ENCODE data around the gene MORN1. TPM values are rescaled to one million over a fixed set of nuclear protein-coding genes. Genes with fewer than 3 reads are reported as not detected.

The MORN1 gene
- total RNA-seq, 2 experiments from 2014 or later: 5.9 to 6.6 TPM

DNA sequence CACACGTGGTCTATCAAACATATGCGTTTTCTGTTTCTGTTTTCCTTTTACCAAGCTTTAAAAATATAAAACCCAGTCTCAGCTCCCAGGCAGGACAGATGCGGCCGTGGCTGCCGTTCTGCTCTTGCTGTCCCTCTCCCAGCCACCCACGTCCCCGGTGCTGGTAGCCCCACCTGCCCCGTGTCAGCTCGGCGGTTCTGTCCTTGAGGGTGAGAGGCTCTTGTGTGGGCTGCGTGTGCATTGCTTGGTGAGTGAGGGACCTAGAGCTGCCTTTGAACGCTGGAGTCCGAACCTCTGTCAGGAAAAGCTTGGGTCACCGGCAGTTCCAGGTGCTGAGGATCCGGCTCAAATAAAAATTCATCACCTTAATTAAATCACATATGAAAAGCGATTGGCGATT, 4.7 kb upstream of the MORN1 start:
- Mint-ChIP-seq H3K27me3 (no peaks in the 10 kb centered on the region), H3K9me3 (no peaks in the 10 kb centered on the region), H3K27ac (no peak overlapping the region), H3K4me3 (no peak overlapping the region), H3K4me1 (ENCODE audit: low read depth) (peaks cover 44% of the 10 kb centered on the region), H3K36me3 (ENCODE audit: low read depth) (peaks cover 51% of the 10 kb centered on the region)
- ATAC-seq (no peak), DNase-seq (no peak)
- intact Hi-C loops (cut with micrococcal nuclease): no loop called here
- ChIA-PET POLR2A (interaction anchor here (5.5 kb wide), 1 partner anchor 12 kb away, joined by 36 read pairs; no protein-coding TSS in a partner anchor), CTCF (interaction anchor here (1.2 kb wide), 1 partner anchor 15 kb away, joined by 4 read pairs; no protein-coding TSS in a partner anchor)
- TF ChIP-seq, protein P1, sequence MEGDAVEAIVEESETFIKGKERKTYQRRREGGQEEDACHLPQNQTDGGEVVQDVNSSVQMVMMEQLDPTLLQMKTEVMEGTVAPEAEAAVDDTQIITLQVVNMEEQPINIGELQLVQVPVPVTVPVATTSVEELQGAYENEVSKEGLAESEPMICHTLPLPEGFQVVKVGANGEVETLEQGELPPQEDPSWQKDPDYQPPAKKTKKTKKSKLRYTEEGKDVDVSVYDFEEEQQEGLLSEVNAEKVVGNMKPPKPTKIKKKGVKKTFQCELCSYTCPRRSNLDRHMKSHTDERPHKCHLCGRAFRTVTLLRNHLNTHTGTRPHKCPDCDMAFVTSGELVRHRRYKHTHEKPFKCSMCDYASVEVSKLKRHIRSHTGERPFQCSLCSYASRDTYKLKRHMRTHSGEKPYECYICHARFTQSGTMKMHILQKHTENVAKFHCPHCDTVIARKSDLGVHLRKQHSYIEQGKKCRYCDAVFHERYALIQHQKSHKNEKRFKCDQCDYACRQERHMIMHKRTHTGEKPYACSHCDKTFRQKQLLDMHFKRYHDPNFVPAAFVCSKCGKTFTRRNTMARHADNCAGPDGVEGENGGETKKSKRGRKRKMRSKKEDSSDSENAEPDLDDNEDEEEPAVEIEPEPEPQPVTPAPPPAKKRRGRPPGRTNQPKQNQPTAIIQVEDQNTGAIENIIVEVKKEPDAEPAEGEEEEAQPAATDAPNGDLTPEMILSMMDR (IDR thresholded peaks at IDR 0.05): no peak

DNA sequence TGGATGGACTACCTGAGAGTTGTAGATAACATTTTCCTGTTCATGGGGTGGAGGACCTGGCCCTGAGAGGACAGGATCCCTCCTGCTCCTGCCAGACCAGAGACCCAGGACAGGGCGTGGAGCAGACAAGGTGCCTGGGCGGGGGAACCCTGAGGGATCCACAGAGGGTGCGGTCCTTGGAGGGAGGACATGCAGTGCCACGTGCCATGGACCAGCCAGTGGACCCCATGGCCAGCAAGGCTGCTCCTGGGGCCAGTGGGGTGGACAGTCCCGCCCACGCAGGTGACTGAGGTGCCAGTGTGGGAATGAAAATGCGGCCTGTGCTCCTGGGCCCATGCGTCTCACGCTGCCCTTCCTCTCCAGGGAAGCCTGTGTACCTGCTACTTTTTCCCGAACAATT, 3.9 kb upstream of the MORN1 start:
- ATAC-seq (no peak), DNase-seq (no peak)
- TF ChIP-seq, protein P1 (IDR thresholded peaks at IDR 0.05): no peak
- no peaks in the 10 kb centered on the region for H3K27me3 Mint-ChIP-seq
- peaks cover 47% of the 10 kb centered on the region for H3K36me3 Mint-ChIP-seq (ENCODE audit: low read depth)
- ChIA-PET POLR2A (interaction anchor here (5.5 kb wide), 1 partner anchor 13 kb away, joined by 36 read pairs; no protein-coding TSS in a partner anchor), CTCF (no interaction called here)
- H3K27ac Mint-ChIP-seq: no peak overlapping the region
- H3K4me1 Mint-ChIP-seq (ENCODE audit: low read depth): peaks cover 41% of the 10 kb centered on the region
- intact Hi-C loops (cut with micrococcal nuclease): no loop called here
- no peaks in the 10 kb centered on the region for H3K9me3 Mint-ChIP-seq
- H3K4me3 Mint-ChIP-seq: no peak overlapping the region

DNA sequence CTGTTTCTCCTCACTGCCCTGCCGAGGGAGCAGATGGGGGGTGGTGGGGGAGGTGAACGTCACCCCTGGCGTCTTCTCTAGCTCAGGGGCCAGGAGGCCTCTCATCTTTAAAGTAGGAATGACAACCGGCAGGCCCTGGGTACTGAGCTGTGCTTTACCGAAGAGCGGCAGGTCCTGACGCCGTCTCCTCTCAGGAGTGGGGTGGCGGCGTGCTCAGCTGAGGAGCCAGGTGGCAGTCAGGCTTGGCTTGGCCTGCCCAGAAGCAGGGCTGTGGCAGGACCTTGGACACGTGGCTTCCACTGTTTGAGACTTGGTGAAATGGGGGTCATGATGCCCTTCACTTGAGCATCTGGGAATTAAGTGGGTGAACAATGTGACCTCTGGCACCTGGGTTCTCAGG, 3.4 kb upstream of the MORN1 start:
- no peak for ATAC-seq
- intact Hi-C loops (cut with micrococcal nuclease): no loop called here
- ChIA-PET CTCF (no interaction called here), POLR2A (interaction anchor here (1.0 kb wide), 1 partner anchor 13 kb away, joined by 4 read pairs; no protein-coding TSS in a partner anchor)
- no peaks in the 10 kb centered on the region for H3K27me3 Mint-ChIP-seq
- peak overlapping the region; percentile 3 for H3K27ac Mint-ChIP-seq
- DNase-seq: no peak
- peaks cover 43% of the 10 kb centered on the region for H3K36me3 Mint-ChIP-seq (ENCODE audit: low read depth)
- TF ChIP-seq, protein P1 (IDR thresholded peaks at IDR 0.05): no peak
- no peaks in the 10 kb centered on the region for H3K9me3 Mint-ChIP-seq
- H3K4me1 Mint-ChIP-seq (ENCODE audit: low read depth): peaks cover 45% of the 10 kb centered on the region
- no peak overlapping the region for H3K4me3 Mint-ChIP-seq

DNA sequence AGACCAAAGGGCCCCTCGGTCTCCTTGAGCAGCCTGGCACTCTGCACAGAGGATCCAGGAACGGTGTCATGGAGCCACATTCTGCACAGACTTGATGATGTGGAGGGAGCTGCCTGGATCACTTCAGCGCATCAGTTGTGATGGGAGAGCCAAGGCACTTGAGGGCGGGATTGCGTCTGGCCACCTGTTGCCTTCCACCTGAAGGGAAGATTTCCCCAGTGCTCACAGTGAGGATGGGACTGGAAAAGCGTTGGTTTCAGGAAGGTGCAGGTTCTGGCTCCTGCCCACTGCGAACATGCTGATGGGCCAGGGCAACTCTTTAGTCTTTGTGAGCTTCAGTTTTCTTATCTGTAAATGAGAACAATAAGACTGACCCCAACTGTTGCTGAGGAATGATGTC, 2.9 kb upstream of the MORN1 start:
- DNase-seq: no peak
- intact Hi-C loops (cut with micrococcal nuclease): no loop called here
- no peak for ATAC-seq
- Mint-ChIP-seq H3K27ac (peak overlapping the region; percentile 59), H3K4me3 (no peak overlapping the region), H3K4me1 (ENCODE audit: low read depth) (peaks cover 46% of the 10 kb centered on the region), H3K36me3 (ENCODE audit: low read depth) (peaks cover 39% of the 10 kb centered on the region), H3K27me3 (no peaks in the 10 kb centered on the region), H3K9me3 (no peaks in the 10 kb centered on the region)
- POLR2A ChIA-PET: interaction anchor here (1.0 to 2.2 kb wide), 2 partner anchors 13 to 17 kb away, joined by 4 to 6 read pairs; no protein-coding TSS in a partner anchor
- TF ChIP-seq, protein P1 (IDR thresholded peaks at IDR 0.05): no peak
- CTCF ChIA-PET: interaction anchor here (1.0 kb wide), 1 partner anchor 199 kb away, joined by 4 read pairs; the partner anchor contains the start of gene FAAP20

DNA sequence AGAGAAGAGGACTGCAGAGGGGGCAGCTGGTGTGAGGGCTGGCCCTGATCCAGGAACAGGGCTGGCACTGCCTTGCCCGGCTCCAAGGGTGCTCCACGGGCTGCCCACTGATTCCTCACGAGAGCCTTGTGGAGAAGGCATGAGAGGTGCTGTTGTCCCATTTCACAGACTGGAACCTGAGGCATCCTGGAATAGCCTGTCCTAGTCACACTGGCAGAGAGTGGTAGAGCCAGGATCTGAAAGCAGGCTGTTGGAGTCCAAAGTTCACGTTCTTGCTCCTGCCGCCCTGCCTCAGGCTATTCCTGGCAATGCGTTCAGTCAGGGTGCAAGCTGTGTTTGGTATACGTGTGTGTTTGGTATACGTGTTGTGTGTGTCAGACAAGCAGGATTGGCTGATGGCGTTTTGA, 2.1 kb upstream of the MORN1 start:
- intact Hi-C loops (cut with micrococcal nuclease): no loop called here
- no peak for DNase-seq
- ATAC-seq: no peak
- no peaks in the 10 kb centered on the region for H3K9me3 Mint-ChIP-seq
- CTCF ChIA-PET: interaction anchor here (1.0 to 6.2 kb wide), 2 partner anchors 12 to 199 kb away, joined by 4 to 25 read pairs; partner anchors contain the start of gene FAAP20
- no peaks in the 10 kb centered on the region for H3K27me3 Mint-ChIP-seq
- peaks cover 46% of the 10 kb centered on the region for H3K4me1 Mint-ChIP-seq (ENCODE audit: low read depth)
- TF ChIP-seq, protein P1 (IDR thresholded peaks at IDR 0.05): no peak
- H3K27ac Mint-ChIP-seq: peak overlapping the region; percentile 90
- peak overlapping the region; percentile 92 for H3K4me3 Mint-ChIP-seq
- POLR2A ChIA-PET: interaction anchor here (0.6 to 2.5 kb wide), 4 partner anchors 9 to 199 kb away, joined by 3 to 6 read pairs (median 5); partner anchors contain the start of gene FAAP20
- H3K36me3 Mint-ChIP-seq (ENCODE audit: low read depth): peaks cover 33% of the 10 kb centered on the region

Measured in activated CD8-positive, alpha-beta T cell treated with anti-CD3 and anti-CD28 coated beads for 36 hours (primary cell).